ENCODE measurements around the gene KRT84.

The KRT84 gene

DNA sequence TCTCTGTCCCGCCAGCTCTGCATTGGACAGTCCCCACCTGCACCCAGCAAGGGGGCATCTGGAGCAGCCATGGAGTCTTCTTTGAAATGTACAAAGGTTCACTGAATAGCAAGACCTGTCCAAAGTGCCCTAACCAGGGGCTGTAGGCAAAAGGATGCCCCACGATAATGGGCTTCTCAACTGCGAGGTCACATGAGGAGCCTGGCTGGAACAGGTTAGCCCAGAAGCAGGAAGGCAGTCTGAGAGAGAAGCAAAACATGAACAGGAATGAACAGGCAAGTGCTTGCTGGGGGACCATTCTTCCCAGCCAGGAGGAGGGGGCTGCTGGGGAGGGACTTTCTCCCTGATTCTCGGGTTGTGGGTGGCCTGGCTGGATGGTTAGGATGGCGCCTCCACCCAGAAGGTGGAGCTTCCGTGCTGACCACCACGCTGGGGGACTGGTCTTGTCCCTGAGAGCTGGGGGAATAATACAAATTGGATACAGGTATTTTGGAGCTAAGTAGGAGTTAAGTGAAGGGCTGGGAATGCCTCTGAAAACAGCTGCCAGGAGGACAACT, 25.3 kb downstream of the KRT84 start:
- Histone ChIP-seq H3K27me3 (no peaks in the 10 kb centered on the region), H3K9me3 (replicated peaks in 1 of 11) (0 out of 22 replicates have a peak, but pooled peaks cover 0 to 6% (median 0%) of the 10 kb centered on the region in 11 experiments), H3K4me3 (no peak overlapping the region), H3K4me2 (peak overlapping the region in 8 of 11 experiments; percentile 27 to 72 (median 54); a peak in 10 of 22 replicates), H3K36me3 (no peaks in the 10 kb centered on the region), H3K9ac (no peak overlapping the region), H3K4me1 (peaks cover 9 to 54% (median 36%) of the 10 kb centered on the region in 10 experiments), H4K20me1 (no peaks in the 10 kb centered on the region), H3K27ac (no peak overlapping the region)
- no peak for TF ChIP-seq Cebpa-rat (IDR thresholded peaks at IDR 0.05)

DNA sequence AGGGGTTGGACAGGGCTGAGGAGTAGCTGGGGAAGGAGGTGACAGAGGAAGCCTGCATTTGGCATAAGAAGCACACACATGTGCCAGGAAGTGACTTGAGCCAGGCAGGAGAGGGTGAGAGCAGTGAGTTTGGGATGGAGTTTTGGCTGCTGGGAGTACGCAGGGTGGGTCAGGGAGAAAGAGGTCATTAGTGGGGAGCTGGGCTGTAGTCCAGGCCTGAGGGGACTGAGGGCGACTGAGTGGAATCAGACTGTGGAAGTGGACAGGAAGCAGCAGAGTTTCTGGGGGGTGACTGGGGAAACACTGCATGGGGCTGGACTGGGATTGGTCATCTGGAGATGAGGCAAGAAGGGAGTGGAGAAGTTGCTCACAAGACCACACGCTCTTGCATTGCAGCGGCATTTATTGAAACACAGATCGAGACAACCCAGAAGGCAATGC, 25.8 kb downstream of the KRT84 start:
- no peak for TF ChIP-seq Cebpa-rat (IDR thresholded peaks at IDR 0.05)
- H3K4me3 ChIP-seq: no peak overlapping the region
- 0 out of 22 replicates have a peak, but pooled peaks cover 0 to 6% (median 0%) of the 10 kb centered on the region in 11 experiments for H3K9me3 ChIP-seq (replicated peaks in 1 of 11)
- no peaks in the 10 kb centered on the region for H4K20me1 ChIP-seq
- H3K4me1 ChIP-seq: peaks cover 9 to 50% (median 36%) of the 10 kb centered on the region in 10 experiments
- H3K9ac ChIP-seq: no peak overlapping the region
- H3K4me2 ChIP-seq: peak overlapping the region in 7 of 11 experiments; percentile 7 to 72 (median 40); a peak in 7 of 22 replicates
- H3K36me3 ChIP-seq: no peaks in the 10 kb centered on the region
- no peaks in the 10 kb centered on the region for H3K27me3 ChIP-seq
- no peak overlapping the region for H3K27ac ChIP-seq

DNA sequence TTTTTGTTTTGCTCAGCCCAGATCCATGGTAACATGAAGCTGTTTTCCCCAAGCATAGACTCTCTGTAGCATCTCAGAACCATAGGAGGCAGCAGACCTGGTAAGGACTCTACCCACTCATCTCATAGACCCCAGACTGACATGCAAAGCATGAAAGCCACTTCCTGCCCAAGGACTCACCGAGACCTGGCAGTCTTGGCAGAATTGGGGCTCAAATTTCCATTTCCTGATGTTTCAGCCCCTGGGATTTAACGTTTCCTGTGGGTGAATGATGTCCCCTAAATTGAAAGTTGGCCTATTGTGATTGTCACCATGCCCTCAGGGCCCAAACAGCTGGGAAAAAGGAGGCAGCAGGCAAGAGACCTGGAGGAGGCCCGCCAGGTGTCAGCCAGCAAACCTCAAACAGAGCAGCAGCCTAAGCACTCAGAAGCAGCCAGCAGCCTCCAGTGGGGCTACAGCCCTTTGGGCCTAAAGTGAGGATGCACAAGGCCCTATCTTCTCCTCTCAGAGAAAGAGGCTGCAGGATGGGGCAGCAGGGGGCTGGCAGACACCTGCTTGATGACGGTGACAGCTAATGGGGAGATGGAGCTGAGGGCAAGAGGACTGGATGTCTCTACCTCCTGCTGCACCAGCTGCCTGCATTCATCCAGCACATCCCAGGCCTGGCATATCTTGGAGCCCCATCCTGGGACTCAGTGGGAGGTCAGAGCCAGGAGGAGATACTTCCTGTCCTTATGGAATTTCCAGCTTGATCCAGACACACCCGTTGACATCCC, 26.7 kb downstream of the KRT84 start:
- no peaks in the 10 kb centered on the region for H3K27me3 ChIP-seq
- H3K4me3 ChIP-seq: no peak overlapping the region
- H3K4me2 ChIP-seq: peak overlapping the region; percentile 18 to 77 (median 63); a peak in 20 of 22 replicates
- no peak overlapping the region for H3K9ac ChIP-seq
- H3K36me3 ChIP-seq: no peaks in the 10 kb centered on the region
- 0 out of 22 replicates have a peak, but pooled peaks cover 0 to 6% (median 0%) of the 10 kb centered on the region in 11 experiments for H3K9me3 ChIP-seq (replicated peaks in 1 of 11)
- H3K4me1 ChIP-seq: peaks cover 9 to 50% (median 36%) of the 10 kb centered on the region in 10 experiments
- H4K20me1 ChIP-seq: no peaks in the 10 kb centered on the region
- peak overlapping the region in 1 of 11 experiments; percentile 12; a peak in 2 of 22 replicates for H3K27ac ChIP-seq
- no peak for TF ChIP-seq Cebpa-rat (IDR thresholded peaks at IDR 0.05)

DNA sequence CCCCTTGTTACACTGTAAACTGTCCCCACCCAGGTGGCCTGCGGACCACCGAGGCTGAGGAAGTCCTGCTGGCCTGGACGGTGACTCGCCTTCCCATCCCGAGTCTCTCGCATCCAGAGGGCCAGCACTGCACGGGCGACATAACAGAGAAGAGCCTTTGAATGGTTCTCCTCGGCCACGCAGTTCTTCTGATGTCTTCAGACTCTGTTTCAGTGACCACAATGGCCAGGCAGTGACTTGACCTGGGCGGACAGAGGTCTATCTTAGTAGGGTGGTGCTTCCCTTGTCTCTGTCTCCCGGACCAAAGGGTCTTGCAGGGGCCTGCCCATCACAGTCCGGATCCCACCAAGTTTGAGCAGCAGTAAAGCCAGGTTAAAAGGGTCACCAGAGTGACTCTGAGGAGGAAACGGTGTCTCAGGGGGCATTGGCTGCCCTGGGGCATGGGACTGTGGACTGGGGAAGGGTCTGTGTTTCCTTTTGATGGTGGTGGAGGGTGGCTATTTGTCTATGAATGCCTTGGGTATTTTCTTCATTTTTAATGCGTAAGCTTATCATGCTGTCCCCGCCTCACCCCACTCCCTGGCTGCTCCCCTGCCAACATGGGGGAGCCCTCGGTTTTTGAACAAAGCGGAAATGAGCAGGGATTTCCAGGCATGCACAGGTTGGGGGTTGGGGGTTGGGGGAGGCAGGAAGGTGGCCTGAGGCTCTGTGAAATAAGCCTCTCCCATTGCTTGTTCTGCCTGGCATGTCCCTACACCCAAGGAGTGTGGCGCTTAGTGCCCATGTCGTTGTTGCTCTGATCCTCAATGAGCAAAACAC, 28.5 kb downstream of the KRT84 start:
- no peaks in the 10 kb centered on the region for H3K36me3 ChIP-seq
- H3K27ac ChIP-seq: no peak overlapping the region
- H3K9ac ChIP-seq: no peak overlapping the region
- no peaks in the 10 kb centered on the region for H4K20me1 ChIP-seq
- H3K4me3 ChIP-seq: no peak overlapping the region
- H3K4me1 ChIP-seq: peaks cover 12 to 59% (median 44%) of the 10 kb centered on the region in 10 experiments
- H3K4me2 ChIP-seq: peak overlapping the region in 5 of 11 experiments; percentile 1 to 72 (median 66); a peak in 6 of 22 replicates
- no peak for TF ChIP-seq Cebpa-rat (IDR thresholded peaks at IDR 0.05)
- 0 out of 22 replicates have a peak, but pooled peaks cover 0 to 6% (median 0%) of the 10 kb centered on the region in 11 experiments for H3K9me3 ChIP-seq (replicated peaks in 1 of 11)
- H3K27me3 ChIP-seq: no peaks in the 10 kb centered on the region

DNA sequence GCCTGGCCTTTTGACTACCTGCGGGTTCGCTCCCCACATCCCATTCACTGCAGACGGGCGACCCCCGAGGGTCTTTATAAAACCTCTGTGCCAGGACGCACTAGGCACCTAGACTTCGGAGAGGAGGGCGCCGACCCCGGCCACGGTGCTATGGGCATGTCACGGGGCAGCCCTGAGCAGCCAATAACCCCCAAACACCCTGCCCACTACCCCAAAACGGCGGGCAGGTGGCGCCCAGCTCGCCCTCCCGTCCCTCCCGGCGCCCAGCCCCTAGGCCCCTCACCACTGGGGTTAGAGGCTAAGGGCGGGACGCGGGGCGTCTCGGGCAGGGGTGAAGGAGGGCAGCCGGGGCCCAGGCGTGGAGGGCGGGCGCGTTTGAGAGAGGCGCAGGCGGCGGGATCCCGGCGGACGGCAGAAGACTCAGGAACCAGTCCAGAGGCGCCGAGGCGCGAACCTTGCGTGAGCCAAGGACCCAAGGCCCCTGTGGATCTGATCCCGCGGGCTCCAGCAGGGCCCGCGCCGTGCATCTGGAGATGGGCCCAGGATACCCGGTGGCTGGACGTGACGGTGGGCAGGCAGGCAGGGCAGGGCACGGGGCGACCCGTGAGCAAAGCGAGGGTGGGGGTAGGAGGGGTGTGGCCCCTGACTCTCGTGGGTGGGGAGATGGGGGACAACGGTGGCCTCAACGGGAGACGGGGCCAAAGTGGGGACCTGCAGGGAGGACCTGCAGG, 29.3 kb downstream of the KRT84 start:
- Histone ChIP-seq H3K4me1 (peaks cover 19 to 62% (median 50%) of the 10 kb centered on the region in 10 experiments), H3K27me3 (no peaks in the 10 kb centered on the region), H3K9me3 (replicated peaks in 1 of 11) (0 out of 22 replicates have a peak, but pooled peaks cover 0 to 6% (median 0%) of the 10 kb centered on the region in 11 experiments), H3K27ac (no peak overlapping the region), H4K20me1 (no peaks in the 10 kb centered on the region), H3K4me2 (no peak overlapping the region), H3K9ac (no peak overlapping the region), H3K4me3 (no peak overlapping the region), H3K36me3 (no peaks in the 10 kb centered on the region)
- no peak for TF ChIP-seq Cebpa-rat (IDR thresholded peaks at IDR 0.05)

DNA sequence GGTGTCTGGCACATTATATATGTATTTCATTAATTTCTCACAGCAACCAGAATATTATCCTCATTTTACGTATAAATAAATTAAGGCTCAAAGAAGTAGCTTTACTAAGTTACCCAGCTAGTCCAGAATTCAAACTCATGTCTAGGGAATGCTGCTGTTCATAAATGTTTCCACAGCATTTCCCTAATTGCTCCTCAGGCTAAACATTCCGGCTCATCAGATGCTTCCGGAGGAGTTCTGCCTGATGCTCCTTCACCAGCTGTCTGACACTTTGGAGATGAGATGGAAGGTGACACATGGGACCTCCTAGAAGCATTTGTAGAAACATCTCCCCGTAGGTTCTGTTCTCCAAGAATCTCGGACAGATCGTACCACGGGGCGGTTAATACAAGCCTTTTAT, 30.3 kb downstream of the KRT84 start:
- Histone ChIP-seq H4K20me1 (no peaks in the 10 kb centered on the region), H3K9ac (no peak overlapping the region), H3K4me2 (no peak overlapping the region), H3K9me3 (replicated peaks in 1 of 11) (0 out of 22 replicates have a peak, but pooled peaks cover 0 to 6% (median 0%) of the 10 kb centered on the region in 11 experiments), H3K4me3 (no peak overlapping the region), H3K36me3 (no peaks in the 10 kb centered on the region), H3K27me3 (no peaks in the 10 kb centered on the region), H3K4me1 (peaks cover 21 to 61% (median 46%) of the 10 kb centered on the region in 10 experiments), H3K27ac (no peak overlapping the region)
- TF ChIP-seq Cebpa-rat (IDR thresholded peaks at IDR 0.05): no peak

DNA sequence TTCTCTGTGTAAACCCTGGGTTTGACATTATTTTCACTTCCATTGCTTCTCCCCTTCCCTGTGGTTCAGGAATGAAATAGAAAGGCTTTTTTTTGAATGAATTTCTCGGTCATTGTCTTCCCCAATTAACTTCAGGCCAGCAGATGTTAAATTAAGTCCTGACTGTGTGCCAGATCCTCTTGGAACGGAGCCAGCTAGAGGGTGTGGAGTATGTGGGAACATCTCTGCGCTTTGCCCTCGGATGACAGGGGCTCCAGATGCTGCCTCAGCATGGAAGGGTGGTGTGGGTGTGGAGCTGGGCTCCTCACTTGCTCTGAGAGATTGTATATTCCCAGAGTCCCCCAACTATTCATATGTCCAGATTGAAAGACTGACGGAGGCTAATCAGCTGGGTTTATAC, 31.3 kb downstream of the KRT84 start:
- 0 out of 22 replicates have a peak, but pooled peaks cover 0 to 6% (median 0%) of the 10 kb centered on the region in 11 experiments for H3K9me3 ChIP-seq (replicated peaks in 1 of 11)
- H3K4me1 ChIP-seq: peaks cover 21 to 62% (median 45%) of the 10 kb centered on the region in 10 experiments
- no peak overlapping the region for H3K4me2 ChIP-seq
- H3K36me3 ChIP-seq: no peaks in the 10 kb centered on the region
- no peaks in the 10 kb centered on the region for H4K20me1 ChIP-seq
- no peak overlapping the region for H3K4me3 ChIP-seq
- no peaks in the 10 kb centered on the region for H3K27me3 ChIP-seq
- no peak for TF ChIP-seq Cebpa-rat (IDR thresholded peaks at IDR 0.05)
- H3K9ac ChIP-seq: no peak overlapping the region
- no peak overlapping the region for H3K27ac ChIP-seq

DNA sequence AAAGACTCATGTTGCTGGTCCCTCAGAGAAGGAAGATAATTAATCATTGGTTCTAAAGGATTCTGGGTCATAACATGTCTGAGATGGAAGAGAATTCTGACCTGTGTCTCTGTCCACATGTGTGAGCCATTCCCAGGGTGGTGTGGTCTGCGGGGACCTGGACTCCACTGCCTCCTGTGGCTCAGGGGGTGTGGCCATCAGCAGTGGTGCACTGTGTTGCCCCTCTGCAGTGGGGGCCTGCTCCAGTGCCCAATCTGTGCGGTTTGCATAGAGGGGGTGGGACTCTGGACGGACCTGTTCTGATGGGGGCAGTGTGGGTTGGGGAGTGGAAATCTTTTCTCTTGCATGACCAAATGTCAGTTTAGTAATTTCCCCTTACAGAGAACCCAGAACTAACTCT, 31.7 kb downstream of the KRT84 start:
- no peak for TF ChIP-seq Cebpa-rat (IDR thresholded peaks at IDR 0.05)
- no peak overlapping the region for H3K9ac ChIP-seq
- H3K4me3 ChIP-seq: no peak overlapping the region
- H3K36me3 ChIP-seq: no peaks in the 10 kb centered on the region
- H3K4me2 ChIP-seq: no peak overlapping the region
- peaks cover 18 to 61% (median 43%) of the 10 kb centered on the region in 10 experiments for H3K4me1 ChIP-seq
- no peaks in the 10 kb centered on the region for H4K20me1 ChIP-seq
- no peaks in the 10 kb centered on the region for H3K27me3 ChIP-seq
- 0 out of 22 replicates have a peak, but pooled peaks cover 0 to 6% (median 0%) of the 10 kb centered on the region in 11 experiments for H3K9me3 ChIP-seq (replicated peaks in 1 of 11)
- no peak overlapping the region for H3K27ac ChIP-seq
